ENCODE measurements around the gene PMM1. TPM values are rescaled to one million over a fixed set of nuclear protein-coding genes. Genes with fewer than 3 reads are reported as not detected.

The PMM1 gene
- total RNA-seq (12.8 and 14.6 TPM in 2 replicates), polyA plus RNA-seq (28.0 and 31.7 TPM in 2 replicates), polyA minus RNA-seq (9.9 and 10.4 TPM in 2 replicates), Bru-seq, nascent RNA (percentile 52 among the genes with signal in this experiment), BruChase-seq, experiment 1, labeled RNA remaining after a 6-hour chase (percentile 75 among the genes with signal in this experiment), BruChase-seq, experiment 2, labeled RNA remaining after a 2-hour chase (percentile 65 among the genes with signal in this experiment)
- 23.5 and 25.7 TPM in 2 replicates for polyA plus RNA-seq (2011; cell fraction: cytosol; rRNA removed)
- polyA plus RNA-seq (2011; cell fraction: nucleus; rRNA removed), result 65.4 and 67.1 TPM in 2 replicates
- polyA plus RNA-seq (2012), result 11.1 and 12.6 TPM in 2 replicates
- 9.4 TPM for polyA minus RNA-seq (2011; cell fraction: cytosol; rRNA and poly(A)+ RNA removed)
- 9.0 and 11.9 TPM in 2 replicates for polyA minus RNA-seq (2011; cell fraction: nucleus; rRNA and poly(A)+ RNA removed)
- long read RNA-seq, transcript PMM1-201 (8 exons, 1,298 nt), result major isoform, 15 of 24 reads
- long read RNA-seq, partial matches to known transcripts, result 1 of 24 reads
- long read RNA-seq, other reads (novel, unspliced or antisense), result 5 of 24 reads

- POLR2A ChIA-PET, result interaction anchor here (0.5 to 1.9 kb wide), 12 partner anchors 8 to 1549 kb away, joined by 3 to 9 read pairs (median 4); partner anchors contain the start of genes DESI1, POLR3H and XRCC6
- Histone ChIP-seq H3K79me2 (ENCODE audit: control insufficient read depth, insufficient read depth, low read length) (peaks cover 2% of the 10 kb centered on the region), H3K9ac (replicated peaks; ENCODE audit: extremely low read depth, insufficient read depth, low read length) (peak within 1 kb of the TSS; percentile 55), H3K4me3 (replicated peaks in 1 of 3; ENCODE audit: insufficient read depth in 1 of 3, low read depth in 1 of 3, low read length in 3 of 3) (peak within 1 kb of the TSS; percentile 25 to 70 (median 54)), H3K4me1 (ENCODE audit: control insufficient read depth, extremely low read depth, insufficient read depth, low read length) (peaks cover 6% of the 10 kb centered on the region), H3K9me3 (replicated peaks; ENCODE audit: control insufficient read depth, insufficient read depth, low read length) (no peaks in the 10 kb centered on the region), H3K4me2 (ENCODE audit: insufficient read depth, low read length) (peak within 1 kb of the TSS; percentile 57), H3K9me1 (replicated peaks; ENCODE audit: control insufficient read depth, extremely low read depth, insufficient read depth, low read length) (no peaks in the 10 kb centered on the region), H3K27ac (ENCODE audit: insufficient read depth, low read depth, low read length) (peak within 1 kb of the TSS; percentile 30), H3K27me3 (ENCODE audit: control insufficient read depth in 2 of 2, insufficient read depth in 2 of 2, low read length in 2 of 2) (no peaks in the 10 kb centered on the region), H3K36me3 (ENCODE audit: control insufficient read depth in 2 of 2, extremely low read depth in 1 of 2, insufficient read depth in 2 of 2, low read length in 2 of 2) (no peaks in the 10 kb centered on the region), H2AFZ (ENCODE audit: low read depth, low read length) (peak within 1 kb of the TSS; percentile 82), H4K20me1 (replicated peaks; ENCODE audit: control insufficient read depth, extremely low read depth, insufficient read depth, low read length) (no peaks in the 10 kb centered on the region)
- BruUV-seq (replicated peaks), result TSS peak; percentile 13
- dilution Hi-C loops (cut with MboI; ENCODE audit: extremely low pct_ligation_motif_present, low sequenced_read_pairs), result no loop called here
- peak; percentile 100 for DNase-seq (ENCODE audit: low read depth, low spot score)
- no peak for TF ChIP-seq POLR2AphosphoS5 (IDR thresholded peaks at IDR 0.05; ENCODE audit: insufficient read depth, low read depth, low read length)
- no peak for TF ChIP-seq JUN (IDR thresholded peaks at IDR 0.05; ENCODE audit: borderline replicate concordance, insufficient read depth, insufficient read length, low read depth)
- no peak for TF ChIP-seq FOS (IDR thresholded peaks at IDR 0.05; ENCODE audit: borderline replicate concordance, insufficient read depth, low read length)
- TF ChIP-seq MYC (IDR thresholded peaks at IDR 0.05; ENCODE audit: low read depth, low read length), result no peak
- peak; percentile 65 for TF ChIP-seq POLR2A (IDR thresholded peaks at IDR 0.05; ENCODE audit: low read depth, low read length)
- TF ChIP-seq, protein P1, sequence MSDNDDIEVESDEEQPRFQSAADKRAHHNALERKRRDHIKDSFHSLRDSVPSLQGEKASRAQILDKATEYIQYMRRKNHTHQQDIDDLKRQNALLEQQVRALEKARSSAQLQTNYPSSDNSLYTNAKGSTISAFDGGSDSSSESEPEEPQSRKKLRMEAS (IDR thresholded peaks at IDR 0.05; ENCODE audit: insufficient read depth, insufficient read length), result no peak
- peak; percentile 99 for FAIRE-seq
- CTCF ChIA-PET, result interaction anchor here (0.7 to 3.7 kb wide), 19 partner anchors 8 to 186 kb away, joined by 3 to 35 read pairs (median 6); partner anchors contain the start of genes DESI1, POLR3H and XRCC6
- intact Hi-C loops (cut with micrococcal nuclease), result loop anchor here (1.0 kb wide), 1 partner anchor 45 kb away; the partner anchor contains the start of gene POLR3H
Measured at GRCh38 chr22:41589391-41590241, at the start of gene PMM1. Gene PMM1 (minus strand): TSS chr22:41589840. CDS start chr22:41589805, 35 bp downstream.

Data from endothelial cell of umbilical vein (primary cell).